ENCODE measurements around the gene XRCC6. TPM values are rescaled to one million over a fixed set of nuclear protein-coding genes. Genes with fewer than 3 reads are reported as not detected.
A peak's percentile ranks its signal among the peaks of the same experiment; 100 is the strongest.

Gene XRCC6
- total and polyA plus RNA-seq, 2 of the 4 experiments (the other 2 are of a cell fraction) = 202 to 401 TPM

DNA sequence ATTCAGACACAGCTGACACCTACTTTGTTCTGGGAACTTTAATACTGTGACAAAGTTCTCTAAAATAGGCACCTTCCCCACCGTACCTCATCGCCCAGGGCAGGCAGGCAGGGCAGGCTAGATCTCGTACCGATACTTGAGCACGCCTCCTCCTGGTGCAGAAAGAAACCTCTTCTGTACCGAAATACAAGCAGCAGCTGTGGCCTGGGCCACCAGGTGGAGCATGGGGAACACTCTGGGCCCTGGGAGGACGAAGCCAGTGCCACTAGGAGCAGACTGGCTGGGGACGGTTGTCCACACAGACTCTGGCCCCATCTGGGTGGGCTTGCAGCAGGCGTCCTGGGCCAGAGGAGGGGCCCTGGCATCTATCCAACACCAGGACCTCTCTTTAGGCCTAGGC, 44.2 kb upstream of the XRCC6 start:
- no peak overlapping the region for H4K8ac ChIP-seq (ENCODE audit: low read depth in 2 of 2, low read length in 2 of 2)
- no TSS peak for BruUV-seq (replicated peaks)
- no peaks in the 10 kb centered on the region; the same call in 1 of the 2 replicates for H3K9me1 ChIP-seq (ENCODE audit: insufficient read depth, low read length)
- H2BK15ac ChIP-seq (ENCODE audit: low read depth, low read length) = no peak overlapping the region
- H2BK120ac ChIP-seq (ENCODE audit: low read depth, low read length) = no peak overlapping the region
- H4K5ac ChIP-seq (ENCODE audit: low read depth, low read length) = no peak overlapping the region
- H3K18ac ChIP-seq (ENCODE audit: low read depth, low read length) = no peak overlapping the region
- no peak overlapping the region for H3K56ac ChIP-seq (ENCODE audit: extremely low read depth, insufficient read depth, low read length)
- DNase-seq (peak; percentile 52), ATAC-seq (ENCODE audit: low read depth) (peak; percentile 52)
- intact Hi-C loops (cut with micrococcal nuclease) (loop anchor here (1.0 kb wide), 1 partner anchor 33 kb away; the partner anchor contains the start of gene POLR3H), in situ Hi-C loops (cut with MboI; ENCODE audit: low sequenced_read_pairs) (no loop called here), dilution Hi-C loops (cut with HindIII; ENCODE audit: low sequenced_read_pairs, unreplicated experiment) (no loop called here)
- H4K20me1 ChIP-seq (ENCODE audit: insufficient read depth, low read length) = peaks cover 3% of the 10 kb centered on the region
- H2AFZ ChIP-seq (replicated peaks; ENCODE audit: low read length, poor library complexity) = peak overlapping the region; percentile 41
- WGBS, 2 experiments (ENCODE audit: extremely low coverage in 2 of 2, insufficient read length in 1 of 2) = 72% methylated on average over 6 of the region's 9 CpGs; no CpG with 5 or more reads in 1 of the 2 experiments
- H3K4me2 ChIP-seq (ENCODE audit: low read depth, low read length) = no peak overlapping the region
- ChIA-PET POLR2A (ENCODE audit: unreplicated experiment) (no interaction called here), CTCF (no interaction called here)
- 0 out of 2 replicates have a peak overlapping the region, but pooled peaks have one; percentile 13 for H2AK5ac ChIP-seq (ENCODE audit: low read depth, low read length)
- no peak overlapping the region for H3K4me3 ChIP-seq (ENCODE audit: insufficient read depth, low read depth, low read length)
- no peak overlapping the region for H3K14ac ChIP-seq (replicated peaks; ENCODE audit: low read depth, low read length)
- H3K4ac ChIP-seq (ENCODE audit: low read depth, low read length) = no peak overlapping the region
- no peak overlapping the region for H3K27ac ChIP-seq (ENCODE audit: insufficient read depth, low read length)
- no peaks in the 10 kb centered on the region for H3K27me3 ChIP-seq (ENCODE audit: control insufficient read depth, insufficient read depth, low read length)
- TF ChIP-seq MXI1 (IDR thresholded peaks at IDR 0.05; ENCODE audit: borderline replicate concordance, low read depth, low read length) (no peak), CHD1 (IDR thresholded peaks at IDR 0.05; ENCODE audit: low read depth, low read length) (no peak), CEBPB (IDR thresholded peaks at IDR 0.05; ENCODE audit: low read depth, low read length) (no peak), SMC3 (IDR thresholded peaks at IDR 0.05; ENCODE audit: low read depth, low read length) (peak; percentile 63), RAD21 (IDR thresholded peaks at IDR 0.05; ENCODE audit: low read length) (peak; percentile 59)
- TF ChIP-seq, protein P1, sequence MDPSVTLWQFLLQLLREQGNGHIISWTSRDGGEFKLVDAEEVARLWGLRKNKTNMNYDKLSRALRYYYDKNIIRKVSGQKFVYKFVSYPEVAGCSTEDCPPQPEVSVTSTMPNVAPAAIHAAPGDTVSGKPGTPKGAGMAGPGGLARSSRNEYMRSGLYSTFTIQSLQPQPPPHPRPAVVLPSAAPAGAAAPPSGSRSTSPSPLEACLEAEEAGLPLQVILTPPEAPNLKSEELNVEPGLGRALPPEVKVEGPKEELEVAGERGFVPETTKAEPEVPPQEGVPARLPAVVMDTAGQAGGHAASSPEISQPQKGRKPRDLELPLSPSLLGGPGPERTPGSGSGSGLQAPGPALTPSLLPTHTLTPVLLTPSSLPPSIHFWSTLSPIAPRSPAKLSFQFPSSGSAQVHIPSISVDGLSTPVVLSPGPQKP (IDR thresholded peaks at IDR 0.05; ENCODE audit: borderline replicate concordance, low read depth, low read length) = no peak
- TF ChIP-seq, protein P2, sequence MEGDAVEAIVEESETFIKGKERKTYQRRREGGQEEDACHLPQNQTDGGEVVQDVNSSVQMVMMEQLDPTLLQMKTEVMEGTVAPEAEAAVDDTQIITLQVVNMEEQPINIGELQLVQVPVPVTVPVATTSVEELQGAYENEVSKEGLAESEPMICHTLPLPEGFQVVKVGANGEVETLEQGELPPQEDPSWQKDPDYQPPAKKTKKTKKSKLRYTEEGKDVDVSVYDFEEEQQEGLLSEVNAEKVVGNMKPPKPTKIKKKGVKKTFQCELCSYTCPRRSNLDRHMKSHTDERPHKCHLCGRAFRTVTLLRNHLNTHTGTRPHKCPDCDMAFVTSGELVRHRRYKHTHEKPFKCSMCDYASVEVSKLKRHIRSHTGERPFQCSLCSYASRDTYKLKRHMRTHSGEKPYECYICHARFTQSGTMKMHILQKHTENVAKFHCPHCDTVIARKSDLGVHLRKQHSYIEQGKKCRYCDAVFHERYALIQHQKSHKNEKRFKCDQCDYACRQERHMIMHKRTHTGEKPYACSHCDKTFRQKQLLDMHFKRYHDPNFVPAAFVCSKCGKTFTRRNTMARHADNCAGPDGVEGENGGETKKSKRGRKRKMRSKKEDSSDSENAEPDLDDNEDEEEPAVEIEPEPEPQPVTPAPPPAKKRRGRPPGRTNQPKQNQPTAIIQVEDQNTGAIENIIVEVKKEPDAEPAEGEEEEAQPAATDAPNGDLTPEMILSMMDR (conservative IDR thresholded peaks at IDR 0.05; ENCODE audit: low read depth, low read length) = peak; percentile 64
- no peak overlapping the region for H4K91ac ChIP-seq (ENCODE audit: insufficient read depth, low read depth, low read length)
- H2AK9ac ChIP-seq (replicated peaks; ENCODE audit: low read depth, low read length, poor library complexity) = peak overlapping the region; percentile 47
- H3K9me3 ChIP-seq (ENCODE audit: control insufficient read depth, insufficient read depth, low read length) = no peaks in the 10 kb centered on the region
- H3K23ac ChIP-seq (ENCODE audit: low read depth, low read length) = no peak overlapping the region
- H3K36me3 ChIP-seq (ENCODE audit: control insufficient read depth, insufficient read depth, low read length) = peaks cover 64% of the 10 kb centered on the region
- H2BK20ac ChIP-seq (ENCODE audit: low read depth, low read length) = no peak overlapping the region
- H3K79me1 ChIP-seq (ENCODE audit: low read depth in 1 of 2, low read length in 2 of 2) = peaks cover 3 to 31% of the 10 kb centered on the region in 2 experiments; a peak in 3 of 4 replicates
- H3K9ac ChIP-seq (ENCODE audit: low read depth, low read length) = no peak overlapping the region
- peaks cover 7% of the 10 kb centered on the region; the same call in 1 of the 2 replicates for H3K4me1 ChIP-seq (ENCODE audit: control insufficient read depth, insufficient read depth, low read length)
- H2BK5ac ChIP-seq (ENCODE audit: low read depth, low read length, poor library complexity, severe bottlenecking) = no peak overlapping the region
